GM23248 (cell line): ENCODE data around the gene ADIPOR2. TPM values are rescaled to one million over a fixed set of nuclear protein-coding genes. Genes with fewer than 3 reads are reported as not detected.

ENCODE experiments used
- DNase-seq: peaks from one replicate; pipeline ENCODE4 v3.0.0-alpha.2; 2015
- H2AFZ ChIP-seq: fragments of 200-600 bp; sonication (generic); 2 replicates; pipeline ENCODE4 v1.6.1; 2016; ENCODE audit warnings: antibody characterized with exemption
- H3F3A ChIP-seq: fragments of 200-600 bp; sonication (generic); 2 replicates; pipeline ENCODE4 v1.6.1; 2016; ENCODE audit warnings: mild to moderate bottlenecking, antibody characterized with exemption, mixed run types; ENCODE audit not compliant: insufficient read depth
- H3K27ac ChIP-seq: fragments of 200-600 bp; sonication (generic); 2 replicates; pipeline ENCODE4 v1.5.1; 2016; ENCODE audit warnings: mild to moderate bottlenecking
- H3K27me3 ChIP-seq: fragments of 200-600 bp; sonication (generic); replicated peaks from 2 replicates; pipeline ENCODE4 v1.6.1; 2016; ENCODE audit warnings: mild to moderate bottlenecking; ENCODE audit not compliant: insufficient read depth
- H3K36me3 ChIP-seq: fragments of 200-600 bp; sonication (generic); 2 replicates; pipeline ENCODE4 v1.6.1; 2016; ENCODE audit warnings: low read depth, mild to moderate bottlenecking
- H3K4me1 ChIP-seq: fragments of 200-600 bp; sonication (generic); 2 replicates; pipeline ENCODE4 v1.6.1; 2016; ENCODE audit warnings: mild to moderate bottlenecking; ENCODE audit not compliant: insufficient read depth
- H3K4me2 ChIP-seq: fragments of 200-600 bp; sonication (generic); one replicate; pipeline ENCODE4 v1.6.1; 2016; ENCODE audit warnings: mild to moderate bottlenecking; ENCODE audit not compliant: unreplicated experiment
- H3K4me3 ChIP-seq: fragments of 200-600 bp; sonication (generic); 2 replicates; pipeline ENCODE4 v1.5.1; 2016; ENCODE audit warnings: mild to moderate bottlenecking
- H3K79me2 ChIP-seq: fragments of 200-600 bp; sonication (generic); 2 replicates; pipeline ENCODE4 v1.6.1; 2016; ENCODE audit warnings: mild to moderate bottlenecking; ENCODE audit not compliant: insufficient read depth
- H3K9ac ChIP-seq: fragments of 200-600 bp; sonication (generic); 2 replicates; pipeline ENCODE4 v1.6.1; 2016; ENCODE audit warnings: mild to moderate bottlenecking
- H3K9me2 ChIP-seq: fragments of 200-600 bp; sonication (generic); 2 replicates; pipeline ENCODE4 v1.6.1; 2016; ENCODE audit warnings: mixed run types, mild to moderate bottlenecking, moderate library complexity; ENCODE audit not compliant: insufficient read depth
- H3K9me3 ChIP-seq: fragments of 200-600 bp; sonication (generic); one replicate; pipeline ENCODE4 v1.6.1; 2017; ENCODE audit warnings: low read depth
- H4K20me1 ChIP-seq: fragments of 200-600 bp; sonication (generic); 2 replicates; pipeline ENCODE4 v1.6.0; 2016; ENCODE audit not compliant: insufficient read depth
- EZH2 ChIP-seq: fragments of 200-600 bp; sonication (generic); IDR thresholded peaks from 2 replicates; pipeline ENCODE4 v1.6.1; 2018; ENCODE audit warnings: antibody characterized with exemption, mild to moderate bottlenecking; ENCODE audit not compliant: insufficient read depth, poor library complexity, severe bottlenecking
- EZH2phosphoT487 ChIP-seq: fragments of 200-600 bp; sonication (generic); IDR thresholded peaks from 2 replicates; pipeline ENCODE4 v1.6.1; 2018; ENCODE audit warnings: antibody characterized with exemption, moderate library complexity, mild to moderate bottlenecking, low read depth; ENCODE audit not compliant: insufficient read depth
- WGBS, 2 experiments: methylation state at CpG; one replicate each; pipeline ENCODE4 v1.1.6; 2015 to 2017; ENCODE audit warnings: low lambda C conversion rate in 2 of 2, low coverage in 1 of 2; ENCODE audit errors: missing lambda C conversion rate in 2 of 2; 5-methylcytosine and 5-hydroxymethylcytosine counted together
- in situ Hi-C: fragments of 300-500 bp; cut with MboI; formaldehyde crosslinking; loops from 2 replicates; pipeline ENCODE4 v1.15.0; 2020
- polyA plus RNA-seq: library from polyadenylated mRNA; unstranded; fragments of >200 nt; fragmentation: Nextera tagmentation; extraction: Ambion mirVana; gene quantifications from 2 replicates; pipeline ENCODE4 v1.2.1, GENCODE V29; 2016
- total RNA-seq: library from RNA; depleted of rRNA; stranded (reverse); fragments of >200 nt; shearing (Covaris generic); gene quantifications from 2 replicates; pipeline ENCODE4 v1.2.3, GENCODE V29; 2014

ADIPOR2 gene
- total and polyA plus RNA-seq, 2 experiments from 2014 or later: 4.2 to 18.8 TPM

GRCh38 chr12:1662761-1663439 lies 28.0 kb upstream of the ADIPOR2 start:
- Histone ChIP-seq H3K4me1 (0 out of 2 replicates have a peak, but pooled peaks cover 5% of the 10 kb centered on the region), H3K4me2 (no peak overlapping the region), H3K79me2 (no peaks in the 10 kb centered on the region), H3K36me3 (no peaks in the 10 kb centered on the region), H3F3A (peaks cover 54% of the 10 kb centered on the region), H4K20me1 (no peaks in the 10 kb centered on the region), H3K9me2 (no peaks in the 10 kb centered on the region), H3K27ac (no peak overlapping the region), H2AFZ (no peak overlapping the region), H3K9ac (no peak overlapping the region), H3K9me3 (no peaks in the 10 kb centered on the region), H3K4me3 (no peak overlapping the region), H3K27me3 (no peaks in the 10 kb centered on the region)
- 40 to 43% methylated on average over 38 to 45 of the region's 46 CpGs for WGBS, 2 experiments
- DNase-seq: peak; percentile 49
- TF ChIP-seq EZH2: no peak
- no peak for TF ChIP-seq EZH2phosphoT487
- in situ Hi-C loops: loop anchor here (25.0 kb wide), 1 partner anchor 924 kb away; no protein-coding TSS in a partner anchor

- no peak for DNase-seq
- Histone ChIP-seq H3K4me3 (no peak overlapping the region), H3K9me2 (no peaks in the 10 kb centered on the region), H3F3A (peaks cover 48% of the 10 kb centered on the region), H3K9ac (no peak overlapping the region), H3K27ac (no peak overlapping the region), H4K20me1 (no peaks in the 10 kb centered on the region), H3K9me3 (no peaks in the 10 kb centered on the region), H3K36me3 (no peaks in the 10 kb centered on the region), H3K79me2 (no peaks in the 10 kb centered on the region), H3K27me3 (no peaks in the 10 kb centered on the region), H3K4me1 (0 out of 2 replicates have a peak, but pooled peaks cover 5% of the 10 kb centered on the region), H3K4me2 (no peak overlapping the region), H2AFZ (no peak overlapping the region)
- 90 to 92% methylated on average over 10 to 11 of the region's 11 CpGs for WGBS, 2 experiments
- no peak for TF ChIP-seq EZH2
- no peak for TF ChIP-seq EZH2phosphoT487
- in situ Hi-C loops: loop anchor here (25.0 kb wide), 1 partner anchor 924 kb away; no protein-coding TSS in a partner anchor
These were observed 27.3 kb upstream of the ADIPOR2 start for GRCh38 chr12:1663440-1664132.

GRCh38 chr12:1665366-1665765 lies 25.5 kb upstream of the ADIPOR2 start:
- Histone ChIP-seq H3K4me1 (0 out of 2 replicates have a peak, but pooled peaks cover 5% of the 10 kb centered on the region), H3K27me3 (no peaks in the 10 kb centered on the region), H3F3A (peaks cover 34% of the 10 kb centered on the region), H3K4me2 (no peak overlapping the region), H4K20me1 (no peaks in the 10 kb centered on the region), H3K79me2 (no peaks in the 10 kb centered on the region), H3K36me3 (no peaks in the 10 kb centered on the region), H2AFZ (no peak overlapping the region), H3K4me3 (no peak overlapping the region), H3K9me2 (no peaks in the 10 kb centered on the region), H3K9me3 (no peaks in the 10 kb centered on the region), H3K27ac (no peak overlapping the region), H3K9ac (no peak overlapping the region)
- no peak for DNase-seq
- in situ Hi-C loops: loop anchor here (25.0 kb wide), 1 partner anchor 922 kb away; no protein-coding TSS in a partner anchor
- TF ChIP-seq EZH2phosphoT487 (no peak), EZH2 (no peak)
- 8 to 11% methylated on average over 2 of the region's 2 CpGs for WGBS, 2 experiments

- Histone ChIP-seq H3K9me3 (no peaks in the 10 kb centered on the region), H3K4me3 (no peak overlapping the region), H3K79me2 (no peaks in the 10 kb centered on the region), H2AFZ (no peak overlapping the region), H4K20me1 (no peaks in the 10 kb centered on the region), H3F3A (peaks cover 28% of the 10 kb centered on the region), H3K27me3 (no peaks in the 10 kb centered on the region), H3K27ac (no peak overlapping the region), H3K9ac (no peak overlapping the region), H3K36me3 (no peaks in the 10 kb centered on the region), H3K4me2 (no peak overlapping the region), H3K4me1 (no peaks in the 10 kb centered on the region), H3K9me2 (no peaks in the 10 kb centered on the region)
- WGBS, 2 experiments: 70 to 71% methylated on average over 5 of the region's 5 CpGs
- in situ Hi-C loops: loop anchor here (25.0 kb wide), 1 partner anchor 921 kb away; no protein-coding TSS in a partner anchor
- DNase-seq: no peak
- TF ChIP-seq EZH2phosphoT487: no peak
- TF ChIP-seq EZH2: no peak
These were observed 24.7 kb upstream of the ADIPOR2 start for GRCh38 chr12:1666215-1666614.
